Stimulated activated CD4-positive, alpha-beta T cell treated with anti-CD3 and anti-CD28 coated beads, Interleukin-12 subunit alpha, Interleukin-12 subunit beta, amount 100 ng/mL, for 4 hours (primary cell): ENCODE data around the gene RAB31.

Experiments used
- DNase-seq: peaks from one replicate; pipeline ENCODE4 v3.0.0-alpha.2; 2020

RAB31 gene

GRCh38 chr18:9714266-9715087 is 6.4 kb downstream of the RAB31 start:
- DNase-seq, result no peak

DNA sequence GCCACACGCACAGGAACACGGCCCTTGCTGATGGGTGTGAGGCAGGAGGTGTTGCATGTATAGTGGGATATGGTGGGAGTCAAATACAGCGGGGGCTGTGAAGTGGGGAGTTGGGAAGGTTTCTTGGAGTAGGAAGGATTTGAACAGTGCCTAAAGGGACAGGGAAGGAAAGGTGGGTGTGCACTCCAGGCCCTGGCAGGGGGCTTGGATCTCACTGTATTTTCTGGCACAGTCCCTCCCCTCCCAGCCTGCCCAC is 6.9 kb downstream of the RAB31 start:
- no peak for DNase-seq

- no peak for DNase-seq
Measured at GRCh38 chr18:9715978-9716774, 8.1 kb downstream of the RAB31 start.

GRCh38 chr18:9716780-9717563 is 8.9 kb downstream of the RAB31 start:
- no peak for DNase-seq

GRCh38 chr18:9719421-9719981 is 11.4 kb downstream of the RAB31 start:
- DNase-seq, result no peak

DNA sequence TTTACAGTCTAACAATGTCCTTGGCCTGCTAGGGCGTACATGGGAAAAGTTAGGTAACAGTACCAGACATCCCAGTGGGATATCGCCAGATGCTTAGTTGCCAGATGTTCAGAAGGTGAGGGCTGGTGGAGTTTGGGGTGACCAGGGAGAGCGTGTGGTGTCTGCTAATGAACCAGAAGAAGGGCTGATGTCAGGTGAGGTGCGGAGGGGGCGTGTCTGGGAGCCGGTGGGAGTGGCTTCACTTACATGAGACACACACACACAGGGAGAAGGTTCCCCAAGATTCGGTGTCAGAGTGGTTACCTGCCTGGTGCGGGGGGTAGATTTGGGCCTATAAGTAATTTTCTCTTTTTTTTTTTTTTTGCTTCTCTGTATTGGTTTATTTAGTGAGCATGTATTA is 12.2 kb downstream of the RAB31 start:
- DNase-seq, result no peak

- DNase-seq, result no peak
Measured at GRCh38 chr18:9721893-9722550, 13.9 kb downstream of the RAB31 start.

GRCh38 chr18:9722691-9723090 is 14.6 kb downstream of the RAB31 start:
- DNase-seq, result no peak

- DNase-seq, result no peak
Measured at GRCh38 chr18:9724797-9725585, 16.9 kb downstream of the RAB31 start.

- DNase-seq, result no peak
Measured at GRCh38 chr18:9726175-9726574, 18.1 kb downstream of the RAB31 start.

DNA sequence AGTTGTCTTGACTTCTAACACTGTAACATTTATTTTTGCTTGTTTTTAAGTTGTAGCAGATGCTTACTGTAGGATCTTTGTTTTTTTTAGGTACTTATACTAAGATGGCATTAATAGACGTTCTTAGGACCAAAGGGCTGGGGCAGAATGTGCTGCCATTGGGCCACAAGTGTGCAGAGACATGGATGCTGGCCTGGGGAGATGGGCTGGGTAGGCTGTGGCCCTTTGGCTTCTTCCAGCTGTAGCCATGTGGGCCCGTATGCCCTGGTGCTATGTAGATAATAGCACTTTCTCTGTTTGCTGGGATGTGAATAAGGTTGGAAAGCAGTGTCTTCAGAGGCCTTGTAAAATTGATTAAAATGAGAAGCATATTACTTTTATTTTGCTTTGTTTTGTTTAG is 18.8 kb downstream of the RAB31 start:
- no peak for DNase-seq

DNA sequence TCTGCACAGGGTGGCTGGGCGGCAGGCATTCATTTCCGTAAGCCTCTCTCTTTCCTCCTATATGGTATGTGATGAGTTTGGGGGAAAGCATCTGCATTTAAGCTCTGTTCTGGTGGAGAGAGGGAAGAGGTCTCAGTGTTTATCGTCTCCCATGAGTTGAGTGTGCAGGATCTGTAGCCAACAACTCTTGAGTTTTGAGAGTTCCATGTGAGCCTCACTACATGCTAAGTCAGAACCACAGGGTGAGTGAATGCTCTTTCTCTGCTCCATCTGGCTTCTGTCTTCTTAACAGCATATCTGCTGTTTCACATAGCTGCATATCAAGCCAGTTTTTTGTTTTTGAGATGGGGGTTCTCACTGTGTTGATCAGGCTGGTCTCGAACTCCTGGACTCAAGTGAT is 22.7 kb downstream of the RAB31 start:
- no peak for DNase-seq

DNA sequence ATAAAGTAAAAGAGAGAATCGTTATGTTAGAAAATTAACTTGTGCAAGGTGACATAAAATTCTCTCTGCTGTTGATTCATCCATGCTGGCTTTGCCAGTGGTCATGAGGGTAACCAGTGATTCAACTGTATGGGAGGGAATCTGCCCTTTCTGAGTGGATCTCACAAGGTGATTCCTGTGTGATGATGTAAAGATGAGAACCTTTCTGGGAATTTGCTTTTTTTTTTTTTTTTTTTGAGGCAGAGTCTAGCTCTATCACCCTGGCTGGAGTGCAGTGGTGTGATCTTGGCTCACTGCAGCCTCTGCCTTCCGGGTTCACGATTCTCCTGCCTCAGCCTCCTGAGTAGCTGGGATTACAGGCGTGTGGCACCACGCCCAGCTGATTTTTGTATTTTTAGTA is 23.3 kb downstream of the RAB31 start:
- no peak for DNase-seq

DNA sequence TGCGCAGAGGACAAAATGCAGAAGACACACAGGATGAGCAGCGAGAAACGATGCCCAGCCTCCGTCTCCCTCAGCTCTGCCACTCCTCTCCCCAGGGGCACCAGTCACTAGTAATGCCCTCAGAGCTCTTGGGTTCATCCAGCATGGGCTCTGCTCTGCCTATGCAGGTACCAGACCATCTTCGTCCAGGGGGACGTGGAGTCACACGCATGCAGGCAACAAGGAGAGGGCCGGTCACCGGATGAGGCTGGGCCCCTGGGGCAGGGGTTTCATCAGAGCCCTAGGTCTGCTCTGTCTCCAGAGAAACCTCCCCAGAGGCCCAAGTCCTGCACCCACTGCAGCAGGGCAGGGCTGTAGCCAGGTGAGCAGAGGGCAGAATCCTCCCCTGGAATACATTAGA is 23.9 kb downstream of the RAB31 start:
- DNase-seq, result no peak

DNA sequence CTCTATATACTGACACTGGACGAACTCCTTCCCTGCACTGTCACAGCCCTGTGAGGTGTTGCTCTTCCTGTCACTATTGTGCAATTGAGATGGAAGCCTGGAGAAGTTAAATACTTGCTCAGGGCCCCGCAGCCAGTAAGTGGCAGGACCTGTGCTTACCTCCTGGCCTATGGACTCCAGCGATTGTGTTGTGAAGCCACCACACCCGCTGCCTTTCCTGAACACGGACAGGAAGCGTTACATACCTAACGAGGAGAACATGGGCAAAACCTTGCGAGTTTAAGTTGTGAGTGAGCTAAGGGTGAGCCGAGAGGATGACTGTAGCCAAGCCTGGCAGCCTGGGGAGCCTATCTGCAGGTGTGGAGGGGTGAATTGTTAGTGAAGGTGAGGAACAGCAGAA is 26.1 kb downstream of the RAB31 start:
- DNase-seq, result no peak

GRCh38 chr18:9735238-9735637 is 27.1 kb downstream of the RAB31 start:
- no peak for DNase-seq

- DNase-seq, result no peak
Measured at GRCh38 chr18:9735879-9736278, 27.8 kb downstream of the RAB31 start.

GRCh38 chr18:9736286-9736835 is 28.3 kb downstream of the RAB31 start:
- no peak for DNase-seq

GRCh38 chr18:9737006-9737405 is 28.9 kb downstream of the RAB31 start:
- no peak for DNase-seq

- DNase-seq, result no peak
Measured at GRCh38 chr18:9737472-9738121, 29.5 kb downstream of the RAB31 start.

GRCh38 chr18:9738266-9738969 is 30.3 kb downstream of the RAB31 start:
- DNase-seq, result no peak
